Mesodermal cell (in vitro differentiated cells): ENCODE measurements around the gene ZNF488.

ENCODE experiments used
- H3K27ac ChIP-seq: 2 replicates; pipeline ENCODE4 v1.7.0; 2013; ENCODE audit warnings: mild to moderate bottlenecking, low read depth, low read length, moderate library complexity; ENCODE audit not compliant: severe bottlenecking
- H3K36me3 ChIP-seq: 2 replicates; pipeline ENCODE4 v1.7.1; 2013; ENCODE audit warnings: mild to moderate bottlenecking, low read length, moderate library complexity; ENCODE audit not compliant: control insufficient read depth, insufficient read depth
- H3K4me1 ChIP-seq: one replicate; pipeline ENCODE4 v1.7.1; 2013; ENCODE audit warnings: mild to moderate bottlenecking, low read length; ENCODE audit not compliant: insufficient read depth, control insufficient read depth, poor library complexity, severe bottlenecking
- H3K4me3 ChIP-seq: 2 replicates; pipeline ENCODE4 v1.7.0; 2013; ENCODE audit warnings: low read length, control low read depth, mild to moderate bottlenecking; ENCODE audit not compliant: insufficient read depth, poor library complexity, severe bottlenecking; ENCODE audit errors: extremely low read depth
- H3K9me3 ChIP-seq: 2 replicates; pipeline ENCODE4 v1.7.1; 2013; ENCODE audit warnings: mild to moderate bottlenecking, low read length, moderate library complexity; ENCODE audit not compliant: control insufficient read depth
- WGBS, 2 experiments: methylation state at CpG; one replicate each; pipeline ENCODE4 v1.1.5; 2013; ENCODE audit warnings: missing lambda C conversion rate in 2 of 2; ENCODE audit not compliant: insufficient coverage in 2 of 2; 5-methylcytosine and 5-hydroxymethylcytosine counted together

The ZNF488 gene

GRCh38 chr10:47372726-47373125 lies 11.4 kb downstream of the ZNF488 start:
- Histone ChIP-seq H3K9me3 (no peaks in the 10 kb centered on the region), H3K27ac (no peak overlapping the region), H3K36me3 (no peaks in the 10 kb centered on the region), H3K4me1 (no peaks in the 10 kb centered on the region), H3K4me3 (no peak overlapping the region)
- 84 to 93% methylated on average over 5 to 6 of the region's 6 CpGs for WGBS, 2 experiments

- WGBS, 2 experiments = 88 to 94% methylated on average over 4 to 5 of the region's 7 CpGs
- Histone ChIP-seq H3K4me1 (no peaks in the 10 kb centered on the region), H3K27ac (no peak overlapping the region), H3K4me3 (no peak overlapping the region), H3K9me3 (no peaks in the 10 kb centered on the region), H3K36me3 (no peaks in the 10 kb centered on the region)
Measured at GRCh38 chr10:47371629-47372485, 12.2 kb downstream of the ZNF488 start.

- Histone ChIP-seq H3K4me3 (no peak overlapping the region), H3K27ac (no peak overlapping the region), H3K36me3 (no peaks in the 10 kb centered on the region), H3K4me1 (no peaks in the 10 kb centered on the region), H3K9me3 (no peaks in the 10 kb centered on the region)
- 97 to 99% methylated on average over 6 to 7 of the region's 7 CpGs for WGBS, 2 experiments
Measured at GRCh38 chr10:47370878-47371277, 13.2 kb downstream of the ZNF488 start.

- Histone ChIP-seq H3K36me3 (no peaks in the 10 kb centered on the region), H3K9me3 (no peaks in the 10 kb centered on the region), H3K27ac (no peak overlapping the region), H3K4me3 (no peak overlapping the region), H3K4me1 (no peaks in the 10 kb centered on the region)
- WGBS, 2 experiments = 90 to 94% methylated on average over 6 to 10 of the region's 11 CpGs
Measured at GRCh38 chr10:47370015-47370767, 13.9 kb downstream of the ZNF488 start.

- Histone ChIP-seq H3K27ac (no peak overlapping the region), H3K4me1 (no peaks in the 10 kb centered on the region), H3K36me3 (no peaks in the 10 kb centered on the region), H3K4me3 (no peak overlapping the region), H3K9me3 (no peaks in the 10 kb centered on the region)
- 87 to 91% methylated on average over 7 to 8 of the region's 9 CpGs for WGBS, 2 experiments
Measured at GRCh38 chr10:47369251-47369894, 14.7 kb downstream of the ZNF488 start.

- 86 to 91% methylated on average over 19 to 24 of the region's 24 CpGs for WGBS, 2 experiments
Measured at GRCh38 chr10:47368431-47369180, 15.5 kb downstream of the ZNF488 start.

GRCh38 chr10:47367646-47368045 lies 16.4 kb downstream of the ZNF488 start:
- Histone ChIP-seq H3K9me3 (no peaks in the 10 kb centered on the region), H3K4me1 (no peaks in the 10 kb centered on the region), H3K36me3 (no peaks in the 10 kb centered on the region), H3K4me3 (no peak overlapping the region), H3K27ac (no peak overlapping the region)
- WGBS, 2 experiments = 90 to 97% methylated on average over 9 to 11 of the region's 11 CpGs

More at GRCh38 chr10:47368431-47369180, 15.5 kb downstream of the ZNF488 start:
- Histone ChIP-seq H3K9me3 (no peaks in the 10 kb centered on the region), H3K27ac (no peak overlapping the region), H3K36me3 (no peaks in the 10 kb centered on the region), H3K4me3 (no peak overlapping the region), H3K4me1 (no peaks in the 10 kb centered on the region)

GRCh38 chr10:47366731-47367460 lies 17.2 kb downstream of the ZNF488 start:
- Histone ChIP-seq H3K4me3 (no peak overlapping the region), H3K27ac (no peak overlapping the region), H3K36me3 (no peaks in the 10 kb centered on the region), H3K9me3 (no peaks in the 10 kb centered on the region), H3K4me1 (no peaks in the 10 kb centered on the region)
- WGBS, 2 experiments = 84 to 95% methylated on average over 7 to 8 of the region's 8 CpGs

- Histone ChIP-seq H3K27ac (no peak overlapping the region), H3K9me3 (no peaks in the 10 kb centered on the region), H3K4me1 (no peaks in the 10 kb centered on the region), H3K36me3 (no peaks in the 10 kb centered on the region), H3K4me3 (no peak overlapping the region)
- WGBS, 2 experiments = 77 to 94% methylated on average over 5 of the region's 5 CpGs
Measured at GRCh38 chr10:47366181-47366631, 17.9 kb downstream of the ZNF488 start.
